ENCODE data around the gene PIP. TPM values are rescaled to one million over a fixed set of nuclear protein-coding genes. Genes with fewer than 3 reads are reported as not detected.
"Not testable (repeated sequence)": the region's sequence is repeated elsewhere in the genome, so short reads cannot be mapped to it uniquely, and the experiment has no call there.

The PIP gene, protein sequence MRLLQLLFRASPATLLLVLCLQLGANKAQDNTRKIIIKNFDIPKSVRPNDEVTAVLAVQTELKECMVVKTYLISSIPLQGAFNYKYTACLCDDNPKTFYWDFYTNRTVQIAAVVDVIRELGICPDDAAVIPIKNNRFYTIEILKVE
- total RNA-seq (2022): not detected in 2 replicates
- not detected for Bru-seq, nascent RNA
- BruChase-seq, experiment 1, labeled RNA remaining after a 2-hour chase: not detected
- not detected for BruChase-seq, experiment 2, labeled RNA remaining after a 6-hour chase
- long read RNA-seq: 0 reads

DNA sequence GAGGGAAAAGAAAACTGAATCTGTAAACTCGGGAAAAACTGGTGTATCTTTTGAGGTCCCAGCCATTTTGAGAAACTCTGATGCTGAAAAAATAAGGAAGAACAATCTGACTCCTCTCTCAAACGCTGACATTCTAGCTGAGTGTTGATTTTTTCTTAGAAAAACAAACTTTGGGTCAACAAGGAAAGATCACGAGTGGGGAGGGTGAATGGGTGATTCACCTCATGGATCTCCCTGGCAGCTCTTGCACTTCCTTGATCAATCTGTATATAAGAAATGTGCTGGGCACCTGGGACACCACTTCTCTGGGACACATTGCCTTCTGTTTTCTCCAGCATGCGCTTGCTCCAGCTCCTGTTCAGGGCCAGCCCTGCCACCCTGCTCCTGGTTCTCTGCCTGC lies at the start of gene PIP:
Gene PIP (plus strand): TSS at position 297 of the 400 bp plus-strand sequence. CDS start 40 bp downstream, at position 337.
- no peak within 1 kb of the TSS for H3K27ac Mint-ChIP-seq (ENCODE audit: unreplicated experiment)
- H3K27me3 ChIP-seq (replicated peaks; ENCODE audit: control insufficient read depth, insufficient read depth, low read length): no peaks in the 10 kb centered on the region
- H3K36me3 Mint-ChIP-seq (ENCODE audit: insufficient read depth, unreplicated experiment): no peaks in the 10 kb centered on the region
- TF ChIP-seq, protein P1, sequence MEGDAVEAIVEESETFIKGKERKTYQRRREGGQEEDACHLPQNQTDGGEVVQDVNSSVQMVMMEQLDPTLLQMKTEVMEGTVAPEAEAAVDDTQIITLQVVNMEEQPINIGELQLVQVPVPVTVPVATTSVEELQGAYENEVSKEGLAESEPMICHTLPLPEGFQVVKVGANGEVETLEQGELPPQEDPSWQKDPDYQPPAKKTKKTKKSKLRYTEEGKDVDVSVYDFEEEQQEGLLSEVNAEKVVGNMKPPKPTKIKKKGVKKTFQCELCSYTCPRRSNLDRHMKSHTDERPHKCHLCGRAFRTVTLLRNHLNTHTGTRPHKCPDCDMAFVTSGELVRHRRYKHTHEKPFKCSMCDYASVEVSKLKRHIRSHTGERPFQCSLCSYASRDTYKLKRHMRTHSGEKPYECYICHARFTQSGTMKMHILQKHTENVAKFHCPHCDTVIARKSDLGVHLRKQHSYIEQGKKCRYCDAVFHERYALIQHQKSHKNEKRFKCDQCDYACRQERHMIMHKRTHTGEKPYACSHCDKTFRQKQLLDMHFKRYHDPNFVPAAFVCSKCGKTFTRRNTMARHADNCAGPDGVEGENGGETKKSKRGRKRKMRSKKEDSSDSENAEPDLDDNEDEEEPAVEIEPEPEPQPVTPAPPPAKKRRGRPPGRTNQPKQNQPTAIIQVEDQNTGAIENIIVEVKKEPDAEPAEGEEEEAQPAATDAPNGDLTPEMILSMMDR (IDR thresholded peaks at IDR 0.05; ENCODE audit: insufficient read depth in 1 of 2, low read depth in 1 of 2, low read length in 1 of 2, severe bottlenecking in 1 of 2, unreplicated experiment in 1 of 2): no peak
- H3K27me3 Mint-ChIP-seq (ENCODE audit: insufficient read depth, unreplicated experiment): peaks cover 18% of the 10 kb centered on the region
- no peaks in the 10 kb centered on the region for H3K9me3 Mint-ChIP-seq (ENCODE audit: unreplicated experiment)
- no peaks in the 10 kb centered on the region for H3K9me3 ChIP-seq
- intact Hi-C loops (cut with micrococcal nuclease; ENCODE audit: unreplicated experiment): no loop called here
- H3K4me1 Mint-ChIP-seq (ENCODE audit: low read depth, unreplicated experiment): no peaks in the 10 kb centered on the region
- BruUV-seq (replicated peaks): no TSS peak
- POLR2A ChIA-PET: no interaction called here
- DNase-seq: no peak
- H3K4me3 ChIP-seq (ENCODE audit: low read depth, low read length): no peak within 1 kb of the TSS
- no peaks in the 10 kb centered on the region for H3K4me1 ChIP-seq
- no peaks in the 10 kb centered on the region for H3K36me3 ChIP-seq (ENCODE audit: control insufficient read depth, insufficient read depth, low read length)
- CTCF ChIA-PET: no interaction called here
- no peak within 1 kb of the TSS for H3K4me3 Mint-ChIP-seq (ENCODE audit: unreplicated experiment)

DNA sequence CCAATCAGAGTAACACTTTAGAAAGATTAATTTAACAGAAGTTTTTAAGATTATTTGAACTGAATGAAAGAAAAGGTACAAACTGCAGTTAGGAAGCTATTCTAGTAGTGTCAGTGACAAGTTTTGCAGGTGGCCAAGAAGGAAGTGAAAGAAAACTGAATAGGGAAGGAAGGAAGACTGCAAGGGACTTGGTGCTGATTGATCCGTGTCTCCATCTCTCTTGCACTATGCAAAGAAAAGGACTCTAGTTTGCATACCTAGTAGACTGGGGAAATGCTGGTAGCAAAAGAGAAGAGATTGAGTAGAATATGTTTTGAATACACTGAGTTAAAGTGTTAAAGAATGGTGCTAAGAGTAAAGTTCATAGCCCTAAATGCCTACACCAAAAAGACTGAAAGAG lies 46.8 kb upstream of the PIP start:
- no peaks in the 10 kb centered on the region for H3K9me3 Mint-ChIP-seq (ENCODE audit: unreplicated experiment)
- no peaks in the 10 kb centered on the region for H3K4me1 ChIP-seq
- no TSS peak for BruUV-seq (replicated peaks)
- peaks cover 5% of the 10 kb centered on the region; the same call in 1 of the 2 replicates for H3K9me3 ChIP-seq
- ChIA-PET POLR2A (no interaction called here), CTCF (no interaction called here)
- peaks cover 12% of the 10 kb centered on the region for H3K27me3 Mint-ChIP-seq (ENCODE audit: insufficient read depth, unreplicated experiment)
- DNase-seq: no peak
- no peak overlapping the region for H3K27ac Mint-ChIP-seq (ENCODE audit: unreplicated experiment)
- no peak overlapping the region for H3K4me3 ChIP-seq (ENCODE audit: low read depth, low read length)
- H3K4me3 Mint-ChIP-seq (ENCODE audit: unreplicated experiment): no peak overlapping the region
- no peaks in the 10 kb centered on the region for H3K36me3 ChIP-seq (ENCODE audit: control insufficient read depth, insufficient read depth, low read length)
- TF ChIP-seq, protein P1 (IDR thresholded peaks at IDR 0.05; ENCODE audit: insufficient read depth in 1 of 2, low read depth in 1 of 2, low read length in 1 of 2, severe bottlenecking in 1 of 2, unreplicated experiment in 1 of 2): no peak
- no peaks in the 10 kb centered on the region for H3K4me1 Mint-ChIP-seq (ENCODE audit: low read depth, unreplicated experiment)
- H3K36me3 Mint-ChIP-seq (ENCODE audit: insufficient read depth, unreplicated experiment): no peaks in the 10 kb centered on the region
- H3K27me3 ChIP-seq (replicated peaks; ENCODE audit: control insufficient read depth, insufficient read depth, low read length): no peaks in the 10 kb centered on the region
- intact Hi-C loops (cut with micrococcal nuclease; ENCODE audit: unreplicated experiment): no loop called here

DNA sequence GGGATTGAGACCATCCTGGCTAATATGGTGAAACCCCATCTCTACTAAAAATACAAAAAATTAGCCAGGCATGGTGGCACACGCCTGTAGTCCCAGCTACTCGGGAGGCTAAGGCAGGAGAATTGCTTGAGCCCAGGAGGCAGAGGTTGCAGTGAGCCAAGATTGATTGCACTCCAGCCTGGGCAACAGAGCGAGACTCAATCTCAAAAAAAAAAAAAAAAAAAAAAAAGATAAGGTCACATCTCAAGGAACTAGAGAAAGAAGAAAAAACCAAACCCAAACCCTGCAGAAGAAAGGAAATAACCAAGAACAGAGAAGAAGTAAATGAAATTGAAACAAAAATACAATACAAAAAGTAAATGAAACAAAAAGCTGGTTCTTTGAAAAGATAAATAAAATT lies 46.3 kb upstream of the PIP start:
- H3K27me3 Mint-ChIP-seq (ENCODE audit: insufficient read depth, unreplicated experiment): peaks cover 12% of the 10 kb centered on the region
- H3K9me3 ChIP-seq; H3K27me3 ChIP-seq (replicated peaks; ENCODE audit: control insufficient read depth, insufficient read depth, low read length); H3K4me1 Mint-ChIP-seq (ENCODE audit: low read depth, unreplicated experiment); POLR2A ChIA-PET; H3K36me3 ChIP-seq (ENCODE audit: control insufficient read depth, insufficient read depth, low read length); H3K27ac Mint-ChIP-seq (ENCODE audit: unreplicated experiment); DNase-seq; BruUV-seq (replicated peaks); CTCF ChIA-PET; H3K4me3 ChIP-seq (ENCODE audit: low read depth, low read length); H3K9me3 Mint-ChIP-seq (ENCODE audit: unreplicated experiment); H3K4me1 ChIP-seq; intact Hi-C loops (cut with micrococcal nuclease; ENCODE audit: unreplicated experiment); H3K36me3 Mint-ChIP-seq (ENCODE audit: insufficient read depth, unreplicated experiment); H3K4me3 Mint-ChIP-seq (ENCODE audit: unreplicated experiment): not testable (repeated sequence)

DNA sequence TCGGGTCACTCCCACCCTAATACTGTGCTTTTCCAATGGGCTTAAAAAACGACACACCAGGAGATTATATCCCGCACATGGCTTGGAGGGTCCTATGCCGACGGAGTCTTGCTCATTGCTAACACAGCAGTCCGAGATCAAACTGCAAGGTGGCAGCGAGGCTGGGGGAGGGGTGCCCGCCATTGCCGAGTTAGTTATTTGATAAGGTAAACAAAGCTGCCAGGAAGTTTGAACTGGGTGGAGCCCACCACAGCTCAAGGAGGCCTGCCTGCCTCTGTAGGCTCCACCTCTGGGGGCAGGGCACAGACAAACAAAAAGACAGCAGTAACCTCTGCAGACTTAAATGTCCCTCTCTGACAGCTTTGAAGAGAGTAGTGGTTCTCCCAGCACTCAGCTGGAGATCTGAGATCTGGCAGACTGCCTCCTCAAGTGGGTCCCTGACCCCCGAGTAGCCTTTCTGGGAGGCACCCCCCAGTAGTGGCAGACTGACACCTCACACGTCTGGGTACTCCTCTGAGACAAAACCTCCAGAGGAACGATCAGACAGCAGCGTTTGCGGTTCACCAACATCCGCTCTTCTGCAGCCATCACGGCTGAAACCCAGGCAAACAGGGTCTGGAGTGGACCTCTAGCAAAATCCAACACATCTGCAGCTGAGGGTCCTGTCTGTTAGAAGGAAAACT lies 43.2 kb upstream of the PIP start:
- H3K4me1 ChIP-seq; intact Hi-C loops (cut with micrococcal nuclease; ENCODE audit: unreplicated experiment); H3K4me1 Mint-ChIP-seq (ENCODE audit: low read depth, unreplicated experiment); H3K36me3 ChIP-seq (ENCODE audit: control insufficient read depth, insufficient read depth, low read length); BruUV-seq (replicated peaks); H3K9me3 Mint-ChIP-seq (ENCODE audit: unreplicated experiment); H3K4me3 ChIP-seq (ENCODE audit: low read depth, low read length); H3K27me3 ChIP-seq (replicated peaks; ENCODE audit: control insufficient read depth, insufficient read depth, low read length); H3K27ac Mint-ChIP-seq (ENCODE audit: unreplicated experiment); H3K4me3 Mint-ChIP-seq (ENCODE audit: unreplicated experiment); H3K36me3 Mint-ChIP-seq (ENCODE audit: insufficient read depth, unreplicated experiment); POLR2A ChIA-PET; H3K9me3 ChIP-seq; DNase-seq: not testable (repeated sequence)
- peaks cover 14% of the 10 kb centered on the region for H3K27me3 Mint-ChIP-seq (ENCODE audit: insufficient read depth, unreplicated experiment)
- CTCF ChIA-PET: interaction anchor here (1.3 kb wide), 1 partner anchor 126 kb away, joined by 4 read pairs; no protein-coding TSS in a partner anchor
